HepG2 (cell line): Measurements from ENCODE around the gene KATNB1. TPM values are rescaled to one million over a fixed set of nuclear protein-coding genes. Genes with fewer than 3 reads are reported as not detected.

Source experiments
- FOXA1 ChIP-seq, 2 experiments: fragments of 450-650 bp in 1 of 2; sonication (generic) in 1 of 2; formaldehyde crosslinking in 1 of 2; IDR thresholded peaks; 2 replicates each; pipeline versions ENCODE4 v1.4.0 to v1.6.1; 2016 to 2020; ENCODE audit warnings: missing genetic modification reagents in 1 of 2
- FOXO4 ChIP-seq: sonication (generic); formaldehyde crosslinking; conservative IDR thresholded peaks from 2 replicates; pipeline ENCODE4 v1.8.1; 2023; ENCODE audit warnings: missing genetic modification reagents
- HNRNPL ChIP-seq: fragments of 200-400 bp; formaldehyde crosslinking; IDR thresholded peaks from 2 replicates; pipeline ENCODE4 v1.6.1; 2017; ENCODE audit warnings: mild to moderate bottlenecking, low read depth, low read length
- HOXA5 ChIP-seq: sonication (generic); formaldehyde crosslinking; IDR thresholded peaks from 2 replicates; pipeline ENCODE4 v1.4.0; 2020; ENCODE audit warnings: missing genetic modification reagents
- JUNB ChIP-seq: sonication (generic); formaldehyde crosslinking; IDR thresholded peaks from 2 replicates; pipeline ENCODE4 v1.8.0; 2022; ENCODE audit warnings: missing genetic modification reagents, mild to moderate bottlenecking, borderline replicate concordance
- KLF15 ChIP-seq: sonication (generic); formaldehyde crosslinking; IDR thresholded peaks from 2 replicates; pipeline ENCODE4 v1.8.1; 2023; ENCODE audit warnings: borderline replicate concordance, mild to moderate bottlenecking, inconsistent platforms, missing genetic modification reagents, mixed read lengths
- NFE2 ChIP-seq: sonication (generic); formaldehyde crosslinking; IDR thresholded peaks from 2 replicates; pipeline ENCODE4 v1.4.0; 2020; ENCODE audit warnings: missing genetic modification reagents
- NR2F2 ChIP-seq: IDR thresholded peaks from 2 replicates; pipeline ENCODE4 v1.6.1; 2012; ENCODE audit warnings: low read depth, inconsistent platforms, borderline replicate concordance
- PRDM4 ChIP-seq: sonication (generic); formaldehyde crosslinking; IDR thresholded peaks from 2 replicates; pipeline ENCODE4 v1.9.0; 2021; ENCODE audit warnings: missing genetic modification reagents, borderline replicate concordance
- RBAK ChIP-seq: sonication (generic); formaldehyde crosslinking; IDR thresholded peaks from 2 replicates; pipeline ENCODE4 v1.5.1; 2020; ENCODE audit warnings: mild to moderate bottlenecking, missing genetic modification reagents
- RBFOX2 ChIP-seq: fragments of 200-400 bp; formaldehyde crosslinking; IDR thresholded peaks from 2 replicates; pipeline ENCODE4 v1.6.1; 2017; ENCODE audit warnings: low read depth, mild to moderate bottlenecking, low read length
- SNAPC5 ChIP-seq: sonication (generic); formaldehyde crosslinking; IDR thresholded peaks from 2 replicates; pipeline ENCODE4 v1.8.1; 2023; ENCODE audit warnings: mild to moderate bottlenecking, missing genetic modification reagents, borderline replicate concordance
- SOX13 ChIP-seq, 3 experiments: fragments of 450-650 bp in 1 of 3; sonication (generic) in 1 of 3; formaldehyde crosslinking in 1 of 3; IDR thresholded peaks in 2 of 3; conservative IDR thresholded peaks in 1 of 3; 2 replicates each; pipeline versions ENCODE4 v1.5.0 to v1.6.1; 2016 to 2020; ENCODE audit warnings: antibody characterized with exemption in 1 of 3, mild to moderate bottlenecking in 1 of 3, missing compliant biosample characterization in 1 of 3, missing genetic modification reagents in 1 of 3, moderate library complexity in 1 of 3
- STAT5B ChIP-seq: sonication (generic); formaldehyde crosslinking; IDR thresholded peaks from 2 replicates; pipeline ENCODE4 v1.4.0; 2020; ENCODE audit warnings: missing genetic modification reagents
- ZNF260 ChIP-seq: sonication (generic); formaldehyde crosslinking; IDR thresholded peaks from 2 replicates; pipeline ENCODE4 v1.4.0; 2020; ENCODE audit warnings: missing genetic modification reagents, low read depth, mild to moderate bottlenecking, borderline replicate concordance
- ZNF281 ChIP-seq: sonication (generic); formaldehyde crosslinking; IDR thresholded peaks from 2 replicates; pipeline ENCODE4 v1.4.0; 2020; ENCODE audit warnings: missing genetic modification reagents, borderline replicate concordance
- ZNF431 ChIP-seq: sonication (generic); formaldehyde crosslinking; IDR thresholded peaks from 2 replicates; pipeline ENCODE4 v1.9.0; 2022; ENCODE audit warnings: missing genetic modification reagents, low read depth, mild to moderate bottlenecking, borderline replicate concordance
- ZNF550 ChIP-seq: sonication (generic); formaldehyde crosslinking; IDR thresholded peaks from 2 replicates; pipeline ENCODE4 v1.4.0; 2020; ENCODE audit warnings: mild to moderate bottlenecking, missing genetic modification reagents, borderline replicate concordance
- ZNF790 ChIP-seq: sonication (generic); formaldehyde crosslinking; IDR thresholded peaks from 2 replicates; pipeline ENCODE4 v1.8.0; 2022; ENCODE audit warnings: missing genetic modification reagents, mild to moderate bottlenecking, borderline replicate concordance
- ZNF839 ChIP-seq: sonication (generic); formaldehyde crosslinking; IDR thresholded peaks from 2 replicates; pipeline ENCODE4 v1.4.0; 2020; ENCODE audit warnings: missing genetic modification reagents, mild to moderate bottlenecking, borderline replicate concordance
- ZNF878 ChIP-seq: sonication (generic); formaldehyde crosslinking; IDR thresholded peaks from 2 replicates; pipeline ENCODE4 v1.8.1; 2023; ENCODE audit warnings: mild to moderate bottlenecking, missing genetic modification reagents, moderate library complexity
- polyA plus RNA-seq, 8 experiments: library from polyadenylated mRNA; depleted of rRNA in 3 of 8; stranded (reverse) in 7 of 8; unstranded in 1 of 8; fragments of >200 nt; fragmentation: Illumina TruSeq in 4 of 8; extraction: Trizol in 4 of 8; gene quantifications; 2 replicates each; pipeline versions ENCODE4 v1.2.1 to v1.2.3, GENCODE V29; 2011 to 2016; ENCODE audit warnings: low read depth in 4 of 8, missing spikeins in 1 of 8, mixed read lengths in 1 of 8; ENCODE audit not compliant: insufficient read depth in 1 of 8
- total RNA-seq, 5 experiments: library from RNA; depleted of rRNA; stranded (reverse); fragments of >200 nt; fragmentation: Illumina TruSeq; extraction: Trizol; gene quantifications; 2 replicates each; pipeline ENCODE4 v1.2.3, GENCODE V29; 2016; ENCODE audit warnings: low read depth in 1 of 5

Gene KATNB1
- total and polyA plus RNA-seq, 2 of the 13 experiments (the other 11 are each of a cell fraction or from before 2014, with no cell fraction given) = 31.5 to 43.5 TPM

- TF ChIP-seq ZNF550 (CRISPR knock-in tag) (peak; percentile 42; the same call in 1 of the 2 replicates), PRDM4 (CRISPR knock-in tag) (no peak), FOXA1 (IDR thresholded peaks at IDR 0.05) (no peak), FOXA1 (CRISPR knock-in tag; IDR thresholded peaks at IDR 0.05) (peak; percentile 72), RBFOX2 (peak; percentile 83), FOXO4 (CRISPR knock-in tag) (peak; percentile 99), NFE2 (no peak; the same call in 1 of the 2 replicates), SNAPC5 (CRISPR knock-in tag) (peak; percentile 79; the same call in 1 of the 2 replicates), ZNF431 (CRISPR knock-in tag) (peak; percentile 97), NR2F2 (no peak; the same call in 1 of the 2 replicates), ZNF260 (CRISPR knock-in tag) (0 out of 2 replicates have a peak, but pooled peaks have one; percentile 39), KLF15 (CRISPR knock-in tag) (0 out of 2 replicates have a peak, but pooled peaks have one; percentile 72), JUNB (peak; percentile 89), SOX13 (IDR thresholded peaks at IDR 0.05) (no peak), SOX13 (CRISPR knock-in tag; conservative IDR thresholded peaks at IDR 0.05 in 1 of 2, IDR thresholded peaks at IDR 0.05 in 1 of 2) (peak in 1 of 2 experiments; percentile 31; a peak in 1 of 4 replicates), ZNF281 (CRISPR knock-in tag) (peak; percentile 6; the same call in 1 of the 2 replicates), HNRNPL (peak; percentile 83), ZNF878 (CRISPR knock-in tag) (no peak), RBAK (CRISPR knock-in tag) (no peak), STAT5B (CRISPR knock-in tag) (no peak), ZNF790 (CRISPR knock-in tag) (no peak), HOXA5 (CRISPR knock-in tag) (no peak), ZNF839 (CRISPR knock-in tag) (peak; percentile 89; the same call in 1 of the 2 replicates)
Measured at GRCh38 chr16:57802341-57803133, 67.0 kb downstream of the KATNB1 start, which contains the start of gene KIFC3 (continued).
